GM12878 (cell line): Measurements from ENCODE around the gene FAM221A. TPM values are rescaled to one million over a fixed set of nuclear protein-coding genes. Genes with fewer than 3 reads are reported as not detected.

Source experiments
- CEBPB ChIP-seq, 2 experiments: fragments of 150-350 bp in 1 of 2; IDR thresholded peaks; 2 replicates each; pipeline ENCODE4 v1.6.1; 2012 to 2014; ENCODE audit warnings: low read depth in 2 of 2, low read length in 2 of 2, borderline replicate concordance in 1 of 2, inconsistent platforms in 1 of 2
- CHD2 ChIP-seq: IDR thresholded peaks from 2 replicates; pipeline ENCODE4 v1.6.1; 2011; ENCODE audit warnings: low read depth, low read length, improper control_type of control experiment, borderline replicate concordance
- FOXM1 ChIP-seq: IDR thresholded peaks from 2 replicates; pipeline ENCODE4 v1.6.1; 2012; ENCODE audit warnings: low read depth, mild to moderate bottlenecking, inconsistent platforms, low read length, moderate library complexity
- GATAD2B ChIP-seq: fragments of 450-650 bp; conservative IDR thresholded peaks from 2 replicates; pipeline ENCODE4 v1.6.1; 2017; ENCODE audit warnings: low read depth, mild to moderate bottlenecking, moderate library complexity
- HDAC2 ChIP-seq: fragments of 200-600 bp; sonication (generic); IDR thresholded peaks from 2 replicates; pipeline ENCODE4 v1.6.1; 2017
- HDGF ChIP-seq: fragments of 450-650 bp; IDR thresholded peaks from 2 replicates; pipeline ENCODE4 v1.6.1; 2016; ENCODE audit warnings: antibody characterized with exemption
- IKZF2 ChIP-seq, 2 experiments: fragments of 450-650 bp; IDR thresholded peaks; 2 replicates each; pipeline ENCODE4 v1.6.1; 2017; ENCODE audit warnings: mild to moderate bottlenecking in 2 of 2, moderate library complexity in 2 of 2
- LARP7 ChIP-seq: fragments of 450-650 bp; IDR thresholded peaks from 2 replicates; pipeline ENCODE4 v1.6.1; 2017; ENCODE audit warnings: mild to moderate bottlenecking
- MEF2B ChIP-seq: fragments of 450-650 bp; IDR thresholded peaks from 2 replicates; pipeline ENCODE4 v1.6.1; 2018; ENCODE audit warnings: mild to moderate bottlenecking, moderate library complexity; ENCODE audit not compliant: partially characterized antibody, poor library complexity, severe bottlenecking
- MYC ChIP-seq: IDR thresholded peaks from 2 replicates; pipeline ENCODE4 v1.6.1; 2011; ENCODE audit warnings: mild to moderate bottlenecking, low read length, moderate library complexity, inconsistent platforms; ENCODE audit not compliant: insufficient read depth, insufficient replicate concordance, insufficient read length, severe bottlenecking
- NBN ChIP-seq: fragments of 450-650 bp; IDR thresholded peaks from 2 replicates; pipeline ENCODE4 v1.6.1; 2016
- NFXL1 ChIP-seq: fragments of 450-650 bp; IDR thresholded peaks from 2 replicates; pipeline ENCODE4 v1.6.1; 2017; ENCODE audit warnings: antibody characterized with exemption, mild to moderate bottlenecking, borderline replicate concordance
- PAX8 ChIP-seq: fragments of 450-650 bp; IDR thresholded peaks from 2 replicates; pipeline ENCODE4 v1.6.1; 2017; ENCODE audit warnings: mild to moderate bottlenecking, moderate library complexity
- POLR2AphosphoS2 ChIP-seq: IDR thresholded peaks from 2 replicates; pipeline ENCODE4 v1.6.1; 2011; ENCODE audit warnings: low read depth, mild to moderate bottlenecking, low read length, improper control_type of control experiment, moderate library complexity
- RFX5 ChIP-seq: IDR thresholded peaks from 2 replicates; pipeline ENCODE4 v1.6.1; 2011; ENCODE audit warnings: low read depth, low read length, improper control_type of control experiment
- SRF ChIP-seq, 2 experiments: IDR thresholded peaks; 2 replicates each; pipeline ENCODE4 v1.6.1; 2011; ENCODE audit warnings: low read depth in 2 of 2, low read length in 2 of 2, mild to moderate bottlenecking in 1 of 2, moderate library complexity in 1 of 2
- polyA plus RNA-seq, 11 experiments: library from polyadenylated mRNA; depleted of rRNA in 4 of 11; unstranded in 6 of 11; stranded (reverse) in 5 of 11; fragments of >200 nt; fragmentation: Nextera tagmentation in 4 of 11; fragmentation: Illumina TruSeq in 1 of 11; extraction: Ambion mirVana in 4 of 11; extraction: Trizol in 1 of 11; gene quantifications; 1 replicate in 1 of 11; 2 replicates in 10 of 11; pipeline versions ENCODE4 v1.2.1 to v1.2.3, GENCODE V29; 2011 to 2016; ENCODE audit warnings: inconsistent platforms in 2 of 11, missing spikeins in 2 of 11, low read depth in 1 of 11
- total RNA-seq, 4 experiments: library from RNA; depleted of rRNA in 3 of 4; stranded (reverse); fragments of >200 nt in 3 of 4; fragmentation: Illumina TruSeq in 1 of 4; extraction: Trizol in 1 of 4; gene quantifications; 2 replicates each; pipeline versions ENCODE4 v1.2.1 to v1.2.3, GENCODE V29; 2013 to 2021
- TF ChIP-seq, protein P1 (sequence below): IDR thresholded peaks from 2 replicates; pipeline ENCODE4 v1.6.1; 2011; ENCODE audit warnings: low read depth, mild to moderate bottlenecking, low read length, moderate library complexity, borderline replicate concordance; ENCODE audit errors: extremely low read depth
- TF ChIP-seq, protein P2 (sequence below): IDR thresholded peaks from 2 replicates; pipeline ENCODE4 v1.6.1; 2012; ENCODE audit warnings: low read depth, low read length, improper control_type of control experiment
- TF ChIP-seq, protein P3 (sequence below): fragments of 450-650 bp; IDR thresholded peaks from 2 replicates; pipeline ENCODE4 v1.6.1; 2016; ENCODE audit warnings: mild to moderate bottlenecking, moderate library complexity, borderline replicate concordance

FAM221A gene
- total and polyA plus RNA-seq, 10 of the 15 experiments (the other 5 are each of a cell fraction or from before 2014, with no cell fraction given), result 6.3 to 16.7 (median 9.7) TPM

DNA sequence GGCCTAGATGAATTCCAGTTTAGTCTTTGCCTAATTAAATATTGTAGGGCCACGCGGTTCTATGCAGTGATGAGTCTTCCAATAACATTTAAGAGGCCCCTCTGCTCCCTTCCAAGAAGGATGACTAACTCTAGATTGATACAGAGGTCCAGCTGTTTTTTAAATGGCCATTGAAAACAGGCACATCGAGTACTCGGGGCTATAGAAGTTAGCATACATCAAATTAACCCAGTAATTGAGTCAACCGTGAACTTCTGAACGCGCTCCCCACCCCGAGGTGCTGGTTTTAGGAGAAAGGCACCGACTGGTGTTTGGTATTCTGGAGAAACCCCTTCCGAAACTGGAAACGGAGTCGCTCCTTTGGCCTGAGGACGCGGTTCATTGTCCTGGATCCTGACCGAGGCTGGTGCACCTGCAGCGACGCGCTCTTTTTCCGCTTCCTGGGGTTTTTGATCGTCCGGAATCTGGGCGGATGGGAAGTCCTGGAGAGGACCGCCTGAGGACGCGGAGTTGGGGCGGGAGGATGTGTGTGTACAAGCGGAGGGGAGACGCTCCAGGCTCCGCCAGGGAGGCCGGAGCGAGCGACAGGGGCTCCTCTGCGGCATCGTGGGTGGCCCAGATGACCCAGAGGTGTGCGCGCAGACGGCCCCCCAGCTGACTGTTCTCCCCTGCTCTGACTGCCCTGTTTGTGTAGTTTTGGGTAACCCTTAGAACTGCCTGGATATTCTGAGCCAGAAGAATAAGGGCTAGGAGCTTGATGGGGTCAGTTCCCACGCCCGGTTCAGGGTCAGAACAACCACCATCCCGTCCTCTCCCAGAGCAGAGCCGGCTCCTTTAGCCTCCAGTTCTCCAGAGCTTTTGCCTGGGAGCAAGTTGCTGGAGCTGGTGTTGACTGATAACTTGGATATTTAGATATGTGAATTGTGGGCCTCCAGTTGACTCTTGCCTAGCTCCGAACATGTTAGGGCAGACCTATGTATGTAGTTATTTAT is 711 bp downstream of the FAM221A start (continued):
- TF ChIP-seq HDGF (no peak), RFX5 (no peak), PAX8 (no peak), SRF (IDR thresholded peaks at IDR 0.05; ENCODE audit: low read depth in 2 of 2, low read length in 2 of 2) (no peak), IKZF2 (IDR thresholded peaks at IDR 0.05) (peak in 1 of 2 experiments; percentile 55; a peak in 1 of 4 replicates), GATAD2B (0 out of 2 replicates have a peak, but pooled peaks have one; percentile 28), NFXL1 (no peak), MEF2B (no peak), CHD2 (no peak), HDAC2 (no peak), CEBPB (IDR thresholded peaks at IDR 0.05; ENCODE audit: borderline replicate concordance in 1 of 2, low read depth in 2 of 2, low read length in 2 of 2) (no peak), LARP7 (peak; percentile 1; the same call in 1 of the 2 replicates), POLR2AphosphoS2 (no peak), FOXM1 (no peak), NBN (peak; percentile 42; the same call in 1 of the 2 replicates), MYC (no peak)
- TF ChIP-seq, protein P1, sequence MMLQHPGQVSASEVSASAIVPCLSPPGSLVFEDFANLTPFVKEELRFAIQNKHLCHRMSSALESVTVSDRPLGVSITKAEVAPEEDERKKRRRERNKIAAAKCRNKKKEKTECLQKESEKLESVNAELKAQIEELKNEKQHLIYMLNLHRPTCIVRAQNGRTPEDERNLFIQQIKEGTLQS, result no peak
- TF ChIP-seq, protein P2, sequence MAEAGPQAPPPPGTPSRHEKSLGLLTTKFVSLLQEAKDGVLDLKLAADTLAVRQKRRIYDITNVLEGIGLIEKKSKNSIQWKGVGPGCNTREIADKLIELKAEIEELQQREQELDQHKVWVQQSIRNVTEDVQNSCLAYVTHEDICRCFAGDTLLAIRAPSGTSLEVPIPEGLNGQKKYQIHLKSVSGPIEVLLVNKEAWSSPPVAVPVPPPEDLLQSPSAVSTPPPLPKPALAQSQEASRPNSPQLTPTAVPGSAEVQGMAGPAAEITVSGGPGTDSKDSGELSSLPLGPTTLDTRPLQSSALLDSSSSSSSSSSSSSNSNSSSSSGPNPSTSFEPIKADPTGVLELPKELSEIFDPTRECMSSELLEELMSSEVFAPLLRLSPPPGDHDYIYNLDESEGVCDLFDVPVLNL, result no peak
- TF ChIP-seq, protein P3, sequence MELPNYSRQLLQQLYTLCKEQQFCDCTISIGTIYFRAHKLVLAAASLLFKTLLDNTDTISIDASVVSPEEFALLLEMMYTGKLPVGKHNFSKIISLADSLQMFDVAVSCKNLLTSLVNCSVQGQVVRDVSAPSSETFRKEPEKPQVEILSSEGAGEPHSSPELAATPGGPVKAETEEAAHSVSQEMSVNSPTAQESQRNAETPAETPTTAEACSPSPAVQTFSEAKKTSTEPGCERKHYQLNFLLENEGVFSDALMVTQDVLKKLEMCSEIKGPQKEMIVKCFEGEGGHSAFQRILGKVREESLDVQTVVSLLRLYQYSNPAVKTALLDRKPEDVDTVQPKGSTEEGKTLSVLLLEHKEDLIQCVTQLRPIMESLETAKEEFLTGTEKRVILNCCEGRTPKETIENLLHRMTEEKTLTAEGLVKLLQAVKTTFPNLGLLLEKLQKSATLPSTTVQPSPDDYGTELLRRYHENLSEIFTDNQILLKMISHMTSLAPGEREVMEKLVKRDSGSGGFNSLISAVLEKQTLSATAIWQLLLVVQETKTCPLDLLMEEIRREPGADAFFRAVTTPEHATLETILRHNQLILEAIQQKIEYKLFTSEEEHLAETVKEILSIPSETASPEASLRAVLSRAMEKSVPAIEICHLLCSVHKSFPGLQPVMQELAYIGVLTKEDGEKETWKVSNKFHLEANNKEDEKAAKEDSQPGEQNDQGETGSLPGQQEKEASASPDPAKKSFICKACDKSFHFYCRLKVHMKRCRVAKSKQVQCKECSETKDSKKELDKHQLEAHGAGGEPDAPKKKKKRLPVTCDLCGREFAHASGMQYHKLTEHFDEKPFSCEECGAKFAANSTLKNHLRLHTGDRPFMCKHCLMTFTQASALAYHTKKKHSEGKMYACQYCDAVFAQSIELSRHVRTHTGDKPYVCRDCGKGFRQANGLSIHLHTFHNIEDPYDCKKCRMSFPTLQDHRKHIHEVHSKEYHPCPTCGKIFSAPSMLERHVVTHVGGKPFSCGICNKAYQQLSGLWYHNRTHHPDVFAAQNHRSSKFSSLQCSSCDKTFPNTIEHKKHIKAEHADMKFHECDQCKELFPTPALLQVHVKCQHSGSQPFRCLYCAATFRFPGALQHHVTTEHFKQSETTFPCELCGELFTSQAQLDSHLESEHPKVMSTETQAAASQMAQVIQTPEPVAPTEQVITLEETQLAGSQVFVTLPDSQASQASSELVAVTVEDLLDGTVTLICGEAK, result no peak; the same call in 1 of the 2 replicates
- TF ChIP-seq, all 136 proteins: peak for 11
